NCI-H1930 (cell line): ENCODE measurements around the gene OAS3.
"Not testable (repeated sequence)": the region's sequence is repeated elsewhere in the genome, so short reads cannot be mapped to it uniquely, and the experiment has no call there.

Experiments used
- DNase-seq, 2 experiments: peaks; one replicate each; lab custom pipeline; 2025; lab: John Stamatoyannopoulos, UW

Gene OAS3

GRCh38 chr12:112937741-112938719, at the start of gene OAS3:
Gene OAS3 (plus strand): TSS chr12:112938474. CDS start chr12:112938531, 57 bp downstream.
- peak in 1 of 2 experiments; percentile 8 for DNase-seq

GRCh38 chr12:112891093-112892024, 46.9 kb upstream of the OAS3 start:
- DNase-seq, result no peak

- DNase-seq, result no peak
Observed at GRCh38 chr12:112892856-112893255, 45.4 kb upstream of the OAS3 start.

GRCh38 chr12:112894128-112894527, 44.1 kb upstream of the OAS3 start:
- no peak for DNase-seq

- DNase-seq, result no peak
Observed at GRCh38 chr12:112898380-112898779, 39.9 kb upstream of the OAS3 start.

- peak in 1 of 2 experiments; percentile 7 for DNase-seq
Observed at GRCh38 chr12:112900298-112901145, 37.8 kb upstream of the OAS3 start.

- DNase-seq, result no peak
Observed at GRCh38 chr12:112901271-112901670, 37.0 kb upstream of the OAS3 start.

- no peak for DNase-seq
Observed at GRCh38 chr12:112904571-112904970, 33.7 kb upstream of the OAS3 start.

- DNase-seq, result no peak
Observed at GRCh38 chr12:112905451-112906089, 32.7 kb upstream of the OAS3 start.

GRCh38 chr12:112906712-112907414, 31.4 kb upstream of the OAS3 start, which contains the start of gene OAS1:
Gene OAS1 (plus strand): TSS chr12:112906962. CDS start chr12:112907040, 78 bp downstream.
- no peak for DNase-seq

GRCh38 chr12:112907415-112908157, 30.7 kb upstream of the OAS3 start:
- no peak for DNase-seq

GRCh38 chr12:112908548-112908947, 29.7 kb upstream of the OAS3 start:
- no peak for DNase-seq

- DNase-seq, result no peak
Observed at GRCh38 chr12:112909693-112910092, 28.6 kb upstream of the OAS3 start.

GRCh38 chr12:112913038-112913688, 25.1 kb upstream of the OAS3 start:
- no peak for DNase-seq

GRCh38 chr12:112913888-112914287, 24.4 kb upstream of the OAS3 start:
- DNase-seq, result not testable (repeated sequence)

- no peak for DNase-seq
Observed at GRCh38 chr12:112916270-112916669, 22.0 kb upstream of the OAS3 start.

- DNase-seq, result no peak
Observed at GRCh38 chr12:112919121-112919520, 19.2 kb upstream of the OAS3 start.

GRCh38 chr12:112924986-112925385, 13.3 kb upstream of the OAS3 start:
- DNase-seq, result no peak
